GM19452 (cell line): ENCODE data around the gene NEUROD2.

ENCODE experiments used
- ATAC-seq: cut with Tn5 transposase; IDR thresholded peaks from one replicate; pipeline ENCODE4 v1.9.1; 2021; ENCODE audit not compliant: unreplicated experiment

Gene NEUROD2

DNA sequence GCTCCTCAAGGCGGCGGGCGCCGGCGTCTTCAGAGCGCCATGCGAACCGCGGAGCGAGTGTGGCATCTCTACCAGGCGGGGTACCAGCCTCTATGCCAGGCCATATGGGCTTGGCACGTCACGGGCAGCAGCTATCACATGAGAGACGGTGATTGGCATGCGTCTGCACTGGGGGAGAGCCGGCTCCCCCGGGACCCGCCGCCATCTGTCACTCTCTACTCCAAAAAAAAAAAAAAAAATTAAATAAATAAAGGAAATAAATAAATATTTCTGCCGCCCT is at the start of gene NEUROD2:
Gene NEUROD2 (minus strand): TSS at position 70 of the 280 bp plus-strand sequence. CDS start 1,321 bp downstream, outside the sequence.
- no peak for ATAC-seq

DNA sequence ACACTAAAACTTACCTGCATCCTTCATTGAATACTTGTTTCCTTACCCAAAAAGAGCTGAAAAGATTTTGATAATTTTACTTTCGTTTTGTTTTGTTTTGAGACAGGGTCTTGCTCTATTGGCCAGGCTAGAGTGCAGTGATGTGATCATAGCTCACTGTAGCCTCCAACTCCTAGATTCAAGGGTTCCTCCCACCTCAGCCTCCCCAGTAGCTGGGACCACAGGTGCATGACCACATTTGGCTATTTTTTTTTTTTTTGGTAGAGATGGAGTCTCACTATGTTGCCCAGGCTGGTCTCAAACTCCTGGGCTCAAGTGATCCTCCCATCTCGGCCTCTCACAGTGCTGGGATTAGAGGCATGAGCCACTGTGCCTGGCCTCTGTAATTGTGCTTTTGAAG is 47.4 kb upstream of the NEUROD2 start:
- ATAC-seq = no peak

DNA sequence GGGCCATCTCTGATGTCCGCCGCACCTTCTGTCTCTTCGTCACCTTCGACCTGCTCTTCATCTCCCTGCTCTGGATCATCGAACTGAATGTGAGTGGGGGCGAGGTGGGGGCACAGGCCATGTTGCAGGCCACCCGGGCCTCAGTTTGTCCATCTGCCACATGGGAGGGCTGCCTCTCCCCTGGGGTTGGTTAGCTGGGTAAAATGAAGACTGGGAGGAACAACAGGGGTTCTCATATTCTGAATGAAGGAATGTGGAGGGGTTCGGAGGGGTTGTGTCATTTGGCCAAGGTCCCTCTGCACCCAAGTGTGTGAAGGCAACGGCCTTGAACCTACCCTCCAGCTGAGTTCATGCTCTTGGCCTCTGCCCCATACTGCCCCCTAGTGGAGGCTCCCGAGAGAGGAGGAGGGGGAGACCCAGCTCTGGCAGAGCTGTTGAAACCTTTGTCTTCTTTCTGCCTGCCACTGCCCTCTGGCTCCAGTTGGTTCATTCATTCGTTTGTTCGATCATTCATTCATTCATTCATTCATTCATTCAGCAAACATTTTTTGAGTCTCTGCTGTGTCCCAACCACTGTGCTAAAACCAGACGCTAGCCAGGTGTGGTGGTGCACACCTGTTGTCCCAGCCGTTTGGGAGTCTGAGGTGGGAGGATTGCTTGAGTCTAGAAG is 46.1 kb upstream of the NEUROD2 start:
- ATAC-seq = no peak

DNA sequence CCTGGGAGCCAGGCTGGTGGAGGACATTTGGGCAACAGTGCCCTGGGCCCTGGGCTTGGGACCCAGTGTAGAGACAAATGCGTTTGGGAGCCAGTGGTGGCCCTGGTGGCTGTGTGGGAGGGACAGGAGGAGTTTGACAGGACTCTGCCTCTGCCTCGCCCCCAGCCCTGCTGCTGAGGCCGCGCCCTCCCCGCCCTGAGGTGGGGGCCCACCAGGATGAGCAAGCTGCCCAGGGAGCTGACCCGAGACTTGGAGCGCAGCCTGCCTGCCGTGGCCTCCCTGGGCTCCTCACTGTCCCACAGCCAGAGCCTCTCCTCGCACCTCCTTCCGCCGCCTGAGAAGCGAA is 45.6 kb upstream of the NEUROD2 start:
- ATAC-seq = no peak

DNA sequence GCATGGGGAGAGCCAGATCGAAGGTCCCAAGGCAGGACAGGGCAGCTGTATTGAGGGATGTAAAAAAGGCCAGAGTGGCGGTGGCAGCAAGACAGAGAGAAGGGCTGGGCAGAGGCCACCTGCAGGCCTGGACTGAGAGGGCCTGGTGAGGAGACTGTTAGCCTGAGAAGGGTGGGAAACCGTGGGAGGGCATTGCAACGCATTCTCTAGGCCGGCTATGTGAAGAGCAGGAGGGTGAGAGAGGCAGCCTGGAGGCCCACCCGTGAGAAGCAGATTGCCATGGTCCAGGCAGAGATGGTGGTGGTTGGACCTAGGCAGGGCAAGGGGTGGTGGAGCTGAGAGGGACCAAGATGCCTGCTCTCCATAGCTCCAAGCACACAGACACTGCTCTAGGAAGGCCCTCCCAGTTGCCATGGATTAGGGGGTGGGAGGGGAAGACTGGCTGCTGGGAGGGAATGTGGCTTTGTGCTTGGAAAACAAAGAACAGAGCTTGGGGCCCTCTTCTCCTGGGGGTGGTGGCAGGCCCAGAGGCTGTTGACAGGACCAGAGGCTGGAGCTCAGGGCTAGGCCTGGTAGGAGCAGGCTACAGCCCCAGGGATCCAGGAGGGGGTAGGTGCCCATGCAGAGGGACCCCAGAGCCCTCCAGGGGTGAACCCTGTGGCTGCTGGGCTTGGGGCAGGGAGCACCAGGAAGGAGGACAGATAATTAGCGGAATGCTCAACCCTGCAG is 45.0 kb upstream of the NEUROD2 start:
- no peak for ATAC-seq

DNA sequence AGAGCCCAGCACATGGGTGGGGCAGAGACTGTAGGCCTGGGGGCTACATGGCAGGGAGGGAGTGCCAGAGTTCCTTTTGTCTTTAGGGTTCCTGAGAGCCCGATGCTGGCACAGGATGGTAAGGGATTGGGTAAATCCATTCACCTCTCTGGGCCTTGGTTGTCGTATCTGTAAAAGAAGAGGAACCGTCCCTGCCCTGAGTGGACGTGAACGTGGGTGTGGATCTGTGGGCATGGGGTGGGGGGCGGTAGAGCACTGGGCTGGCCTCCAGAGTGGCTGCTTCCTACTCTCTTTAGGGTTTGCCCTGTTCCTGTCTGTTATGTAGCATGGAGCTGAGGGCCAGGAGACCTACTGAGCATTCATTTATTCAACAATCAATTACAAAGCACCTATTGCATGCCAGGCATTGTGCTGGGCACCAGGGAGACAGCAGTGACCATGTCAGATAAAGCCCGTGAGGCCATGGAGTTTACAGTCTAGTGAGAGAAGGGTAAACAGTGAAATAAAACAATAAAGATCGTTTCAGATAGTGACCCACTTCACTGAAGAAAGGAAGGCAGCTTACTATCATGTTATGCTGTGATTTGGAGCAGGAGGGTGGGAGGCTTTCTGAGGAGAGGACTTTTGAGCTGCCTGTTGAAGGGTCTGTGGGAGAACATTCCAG is 44.3 kb upstream of the NEUROD2 start:
- ATAC-seq = no peak

DNA sequence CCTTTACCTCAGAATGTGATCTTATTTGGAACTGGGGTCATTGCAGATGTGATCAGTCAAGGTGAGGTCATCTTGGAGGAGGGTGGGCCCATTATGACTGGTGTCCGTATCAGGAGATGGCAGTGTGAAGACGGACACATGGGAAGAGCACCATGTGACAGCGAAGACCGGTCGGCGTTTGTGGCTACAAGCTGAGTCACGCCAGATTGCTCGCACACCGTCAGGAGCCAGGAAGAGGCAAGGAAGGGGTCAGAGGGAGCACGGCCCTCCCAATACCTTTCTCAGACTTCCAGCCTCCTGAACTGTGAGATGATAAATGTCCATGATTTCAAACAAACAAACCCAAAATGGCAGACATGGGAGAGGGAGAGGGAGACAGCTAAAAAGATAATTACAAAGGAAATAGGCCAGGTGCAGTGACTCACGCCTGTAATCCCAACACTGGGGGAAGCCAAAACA is 42.4 kb upstream of the NEUROD2 start:
- no peak for ATAC-seq

DNA sequence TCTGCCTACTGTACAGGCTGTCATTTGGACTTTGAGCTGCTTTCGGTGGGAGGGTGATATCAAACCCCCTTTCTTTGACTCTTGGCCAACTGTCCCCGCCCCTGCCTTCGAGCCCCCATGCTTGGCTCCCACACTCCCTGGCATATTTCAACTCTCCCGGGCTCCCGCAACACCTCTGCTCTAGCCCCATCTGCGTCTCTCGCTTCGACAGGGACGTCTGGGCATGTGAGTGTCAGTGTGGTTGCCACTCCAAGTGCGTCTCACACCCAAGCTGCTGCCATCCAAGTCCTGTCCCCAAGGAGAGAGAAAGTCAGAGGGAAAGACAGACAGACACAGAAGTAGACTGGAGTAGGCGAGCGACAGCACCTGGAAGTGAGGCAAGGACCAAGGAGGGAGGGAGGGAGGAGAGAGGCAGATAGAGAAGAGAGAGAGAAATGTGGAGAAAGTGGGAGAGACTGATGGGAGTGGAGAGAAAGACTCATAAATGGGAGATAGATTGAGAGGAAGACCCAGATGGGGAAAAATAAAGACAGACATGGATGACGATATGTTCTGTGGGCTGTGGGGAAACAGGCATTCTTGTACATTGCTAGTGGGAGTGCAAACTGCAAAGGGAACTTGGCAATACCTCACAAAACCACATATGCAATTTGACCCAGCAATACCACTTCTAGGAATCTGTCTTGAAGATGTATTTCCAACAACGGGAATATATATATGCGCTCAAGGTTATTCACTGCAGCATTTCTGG is 41.1 kb upstream of the NEUROD2 start:
- no peak for ATAC-seq

DNA sequence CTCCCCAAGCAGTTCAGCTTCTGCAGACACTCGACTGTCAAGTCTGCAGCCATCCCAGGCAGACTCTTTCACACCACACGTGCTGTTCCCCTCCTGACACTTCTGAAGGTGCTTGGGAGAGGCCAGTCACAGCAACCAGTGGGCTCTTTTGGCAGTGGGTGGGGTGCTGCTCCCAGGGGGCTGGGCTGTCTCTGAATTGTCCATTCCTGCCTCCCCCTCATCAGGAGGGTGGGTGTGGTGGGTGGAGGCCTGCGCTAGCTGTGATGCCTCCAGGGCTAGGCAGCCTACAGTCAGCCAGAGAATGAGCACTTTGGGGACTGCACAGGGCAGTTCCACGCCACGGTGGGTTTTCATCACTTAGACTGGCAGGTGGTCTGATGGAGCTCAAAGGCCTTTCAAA is 39.5 kb upstream of the NEUROD2 start:
- ATAC-seq = no peak

DNA sequence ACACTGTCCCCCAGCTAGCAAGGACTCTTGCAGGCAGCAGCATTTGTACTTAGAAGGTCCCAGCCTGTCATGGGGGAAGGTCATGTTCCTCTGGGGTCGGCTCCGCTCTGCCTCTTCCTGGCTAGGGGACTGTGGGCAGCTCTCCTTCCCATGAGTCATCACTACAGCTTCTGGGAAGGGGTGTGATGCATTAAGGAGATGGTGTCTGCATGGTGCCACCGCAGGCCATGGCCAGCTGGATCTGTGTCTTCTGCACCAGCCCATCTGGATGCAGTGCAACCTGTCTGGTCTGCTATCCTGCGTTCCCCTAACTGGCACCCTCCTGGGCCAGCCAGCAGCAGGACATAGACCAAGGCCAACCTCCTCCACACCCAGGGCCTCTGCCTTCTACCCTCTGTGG is 35.6 kb upstream of the NEUROD2 start:
- ATAC-seq = no peak

DNA sequence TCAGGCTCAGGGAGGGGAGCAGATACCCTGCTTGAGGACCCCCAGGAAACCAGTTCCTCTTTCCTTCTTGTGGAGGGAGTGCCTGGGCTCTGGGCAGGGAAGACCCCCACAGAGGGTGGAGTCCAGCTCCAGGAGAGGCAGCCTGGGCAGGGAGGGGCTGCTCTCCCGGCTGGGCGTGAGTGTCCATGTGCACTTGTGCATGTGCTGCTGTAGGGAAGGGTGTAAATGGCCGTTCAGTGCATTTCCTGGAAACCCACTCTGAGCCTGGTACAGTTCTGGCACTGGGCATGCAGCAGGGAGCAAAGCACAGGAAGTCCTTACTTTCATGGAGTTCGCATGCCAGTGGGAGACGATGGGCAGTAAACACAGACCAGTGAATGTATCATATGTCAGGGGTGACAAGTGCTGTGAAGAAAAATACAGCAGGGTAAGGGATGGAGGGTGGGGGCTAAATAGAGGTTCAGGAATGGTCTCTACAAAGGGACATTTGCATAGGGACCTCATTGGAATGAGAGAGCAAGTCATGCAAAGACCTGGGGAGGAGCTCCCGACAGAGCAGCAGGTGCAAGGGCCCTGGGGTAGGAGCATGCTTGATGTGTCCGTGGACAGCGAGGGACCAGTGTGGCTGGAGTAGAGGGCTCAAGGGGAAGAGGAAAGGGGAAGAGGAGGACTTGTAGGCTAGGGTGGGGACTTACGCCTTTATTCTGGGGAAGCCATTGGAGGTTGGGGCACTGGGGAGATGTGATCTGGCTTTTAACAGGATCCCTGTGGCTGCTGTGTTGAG is 34.8 kb upstream of the NEUROD2 start:
- no peak for ATAC-seq

DNA sequence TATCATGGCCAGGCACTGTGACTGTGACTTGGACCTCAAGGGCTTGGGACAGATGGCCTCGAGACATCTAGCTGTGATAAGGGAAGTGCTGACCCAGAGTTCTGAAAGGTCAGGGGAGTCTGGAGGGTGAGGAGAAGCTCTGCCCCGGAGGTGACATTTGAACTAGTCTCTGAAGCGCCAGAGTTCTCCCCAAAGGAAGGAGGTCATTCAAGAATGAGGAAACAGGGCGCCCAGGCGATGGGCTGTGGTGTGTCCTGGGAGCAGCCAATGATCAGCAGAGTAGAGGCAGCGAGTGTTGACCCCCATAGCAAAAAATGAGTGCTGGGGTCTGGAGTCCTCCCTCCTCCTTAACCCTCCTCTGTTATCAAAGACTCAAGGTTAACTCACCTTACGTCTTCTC is 34.2 kb upstream of the NEUROD2 start:
- no peak for ATAC-seq

DNA sequence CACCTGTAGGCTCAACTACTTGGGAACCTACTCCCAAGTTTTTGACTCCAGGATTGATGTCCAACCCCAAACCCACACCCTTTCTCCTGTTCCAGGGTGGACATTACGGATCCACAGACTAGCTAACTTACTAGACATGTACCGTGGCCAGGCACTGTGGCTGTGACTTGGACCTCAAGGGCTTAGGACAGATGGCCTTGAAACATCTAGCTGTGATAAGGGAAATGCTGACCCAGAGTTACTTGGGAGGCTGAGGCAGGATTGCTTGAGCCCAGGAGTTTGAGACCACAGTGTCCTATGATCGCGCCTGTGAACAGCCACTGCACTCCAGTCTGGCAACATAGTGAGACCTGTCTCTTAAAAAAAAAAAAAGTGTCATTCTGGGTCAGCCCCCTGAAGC is 33.4 kb upstream of the NEUROD2 start:
- no peak for ATAC-seq

DNA sequence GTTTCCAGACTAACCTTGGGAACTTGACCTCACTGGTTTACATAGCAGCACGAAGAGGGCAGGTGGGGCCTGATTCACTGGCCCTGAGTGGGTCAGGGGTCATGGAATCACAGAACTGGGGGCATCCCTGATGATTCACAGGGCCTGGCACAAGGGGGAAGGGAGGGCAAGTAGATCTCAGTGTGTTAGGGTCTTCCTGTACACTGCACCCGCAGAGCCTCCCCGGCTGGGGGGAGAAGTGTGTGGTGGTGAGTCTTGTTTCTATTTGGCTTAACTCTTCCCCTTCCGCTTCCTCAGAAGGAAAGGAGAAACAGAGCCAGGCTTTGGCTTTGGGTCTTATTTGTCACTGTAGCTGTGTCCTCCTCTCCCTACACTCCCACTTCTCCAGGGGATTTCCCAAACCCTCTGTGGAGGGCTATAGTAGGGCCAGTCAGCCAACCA is 32.9 kb upstream of the NEUROD2 start:
- no peak for ATAC-seq

DNA sequence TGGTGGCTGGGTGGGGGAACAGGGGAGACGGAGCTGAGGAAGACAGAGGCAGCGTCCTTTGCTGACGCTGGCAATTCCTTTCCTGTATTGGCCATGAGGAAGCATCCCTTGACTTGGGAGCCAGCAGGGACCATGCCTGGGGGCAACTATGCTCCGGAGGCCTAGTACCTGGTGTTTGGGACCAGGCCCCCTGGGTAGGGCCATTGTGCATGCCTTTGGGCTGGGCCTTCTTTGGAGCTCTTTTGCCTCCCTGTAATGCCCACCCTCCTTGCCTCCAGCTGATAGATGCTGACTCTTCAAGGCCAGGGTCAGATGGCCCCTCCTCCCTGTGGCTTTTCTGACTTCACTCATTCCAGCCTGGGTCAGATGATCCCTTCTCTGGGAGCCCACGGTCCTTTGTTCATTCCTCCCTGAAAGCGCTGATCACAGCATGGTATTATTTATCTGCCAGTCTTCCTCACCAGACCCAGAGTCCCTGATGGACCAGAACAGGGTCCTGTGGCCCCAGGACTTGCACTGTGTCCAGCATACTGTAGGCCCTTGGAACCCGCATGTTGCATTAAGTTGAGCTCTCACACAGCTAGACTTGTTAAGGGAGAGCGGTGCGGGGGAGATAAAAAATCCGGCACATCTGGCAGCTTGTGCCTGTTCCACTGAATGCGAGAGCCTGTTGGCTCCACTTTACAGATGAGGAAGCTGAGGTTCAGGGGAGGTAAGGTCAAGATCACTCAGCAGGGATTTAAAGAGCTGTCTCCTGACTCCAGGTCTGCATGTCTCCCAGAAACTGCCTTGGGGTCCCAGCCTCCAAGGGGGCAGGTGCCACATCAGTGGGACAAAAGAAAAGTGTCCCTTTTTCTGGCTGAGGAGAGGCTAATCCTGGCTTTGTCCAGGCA is 32.1 kb upstream of the NEUROD2 start:
- ATAC-seq = no peak

DNA sequence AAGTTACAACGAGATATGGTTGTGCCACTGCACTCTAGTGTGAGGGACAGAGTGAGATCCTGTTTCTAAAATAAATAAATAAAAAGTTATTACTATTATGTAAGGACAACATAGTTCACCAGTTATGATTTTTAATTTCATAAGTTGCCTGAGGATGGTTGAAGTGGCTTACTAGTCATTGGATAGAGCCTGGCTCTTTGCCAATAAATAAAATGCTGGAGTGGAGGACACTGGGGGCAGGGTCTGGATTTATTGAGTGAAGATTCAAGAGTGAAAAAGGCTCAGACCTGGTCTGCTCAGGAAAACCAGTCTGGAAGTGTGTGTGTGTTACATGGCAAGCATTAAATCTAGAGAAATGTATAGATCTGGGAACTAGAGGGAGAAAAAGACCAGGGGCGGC is 31.3 kb upstream of the NEUROD2 start:
- no peak for ATAC-seq

DNA sequence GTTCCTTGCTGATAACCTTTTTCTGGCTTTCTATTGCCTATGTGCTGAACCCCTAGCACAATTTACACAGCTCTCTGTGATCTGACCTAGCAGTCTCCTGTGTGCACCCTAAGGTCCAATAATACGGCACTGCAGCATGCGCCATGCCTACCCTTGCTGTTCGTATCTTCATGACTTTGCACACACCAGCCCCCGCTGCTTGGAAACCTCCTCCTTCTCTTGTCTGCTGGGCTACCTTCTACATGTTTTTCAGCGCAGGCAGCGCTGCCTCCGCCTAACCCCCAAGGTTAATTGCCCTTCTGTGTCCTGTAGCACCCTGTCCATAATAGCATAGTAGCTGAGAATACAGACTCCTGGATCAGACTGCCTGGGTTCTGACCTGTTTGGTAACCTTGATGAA is 30.6 kb upstream of the NEUROD2 start:
- ATAC-seq = no peak

DNA sequence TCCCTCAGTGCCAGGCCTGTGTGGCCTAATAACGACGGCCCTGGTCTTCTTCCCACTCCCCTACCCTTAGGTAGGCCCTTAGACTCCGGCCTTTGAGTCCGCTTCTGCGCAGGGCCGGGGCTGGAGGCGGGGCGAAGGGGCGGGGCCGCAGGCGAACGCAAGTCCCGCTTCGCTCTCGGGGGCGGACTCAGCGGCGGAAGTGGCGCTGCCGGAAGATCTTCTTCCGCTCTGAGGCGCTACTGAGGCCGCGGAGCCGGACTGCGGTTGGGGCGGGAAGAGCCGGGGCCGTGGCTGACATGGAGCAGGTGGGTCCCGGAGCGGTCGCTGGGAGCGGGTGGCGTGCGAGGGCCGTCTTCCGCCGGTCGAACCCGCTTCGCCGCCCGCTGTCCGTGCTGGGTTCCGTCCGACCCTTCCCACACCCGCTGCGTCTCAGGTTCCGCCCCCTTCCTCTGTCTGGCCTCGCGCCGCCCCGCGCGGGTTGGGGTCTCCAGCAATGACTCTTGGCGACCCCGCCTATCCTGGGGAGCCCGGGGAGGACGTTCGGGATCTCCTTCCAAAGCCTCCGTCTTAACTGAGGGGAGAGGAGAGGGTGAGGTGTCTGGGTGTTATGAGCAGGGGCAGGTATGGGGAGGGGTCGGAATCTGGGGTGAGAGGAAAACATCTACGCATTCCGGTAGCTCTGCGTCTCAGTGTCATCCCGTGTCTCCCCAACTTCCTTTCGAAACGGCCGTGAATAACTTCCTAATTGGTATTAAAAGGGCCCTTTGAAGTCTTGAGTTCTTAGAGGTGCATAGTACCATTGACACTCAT is 29.4 kb upstream of the NEUROD2 start, which contains the start of gene STARD3:
Gene STARD3 (plus strand): TSS at position 218 of the 810 bp plus-strand sequence. CDS start 16,388 bp downstream, outside the sequence.
- peak; percentile 88 for ATAC-seq

DNA sequence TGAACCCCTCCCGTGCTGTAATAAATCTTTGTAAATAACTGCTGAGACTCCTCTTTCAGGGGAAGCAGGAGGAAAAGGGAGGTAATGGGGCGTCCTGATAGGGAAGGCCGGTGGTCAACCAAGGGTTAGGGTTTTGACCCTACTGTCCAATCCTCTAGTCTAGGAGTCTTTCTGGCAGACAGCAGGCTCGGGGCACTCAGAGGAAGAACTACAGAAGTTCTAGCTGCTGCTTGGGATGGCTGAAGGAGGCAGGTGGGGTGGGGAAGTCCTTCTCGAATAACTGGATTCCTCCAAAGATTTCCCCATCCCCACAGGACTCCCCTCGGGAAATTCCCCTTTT is 28.8 kb upstream of the NEUROD2 start:
- ATAC-seq = peak; percentile 14
